Lung (tissue), 12 donors: Measurements from ENCODE around the gene ELMOD1. TPM values are rescaled to one million over a fixed set of nuclear protein-coding genes. Genes with fewer than 3 reads are reported as not detected.

ENCODE experiments used
- ATAC-seq: fragments of 200-7000 bp; cut with Tn5 transposase; one replicate; pipeline ENCODE4 v1.9.1; 2020; ENCODE audit warnings: moderate number of reproducible peaks; ENCODE audit not compliant: insufficient read depth, low FRiP score
- DNase-seq, 3 donors: peaks; one replicate each; pipeline ENCODE4 v3.0.0-alpha.2; 2013 to 2017
- H3K27ac ChIP-seq, 2 donors: one replicate each; pipeline ENCODE4 v1.5.1; 2013; ENCODE audit warnings: mild to moderate bottlenecking in 2 of 2, moderate library complexity in 2 of 2, control low read depth in 1 of 2, inconsistent platforms in 1 of 2, low read depth in 1 of 2, low read length in 1 of 2
- H3K27me3 ChIP-seq, 3 donors: one replicate each; pipeline ENCODE4 v1.5.1; 2013; ENCODE audit warnings: low read length in 2 of 3; ENCODE audit not compliant: control insufficient read depth in 3 of 3, insufficient read depth in 3 of 3
- H3K36me3 ChIP-seq, 4 donors: one replicate each; pipeline ENCODE4 v1.5.1; 2013; ENCODE audit warnings: low read length in 4 of 4, mild to moderate bottlenecking in 1 of 4, moderate library complexity in 1 of 4; ENCODE audit not compliant: control insufficient read depth in 4 of 4, insufficient read depth in 4 of 4
- H3K4me1 ChIP-seq, 5 donors: one replicate each; pipeline ENCODE4 v1.5.1; 2013; ENCODE audit warnings: low read length in 5 of 5, mild to moderate bottlenecking in 2 of 5, moderate library complexity in 1 of 5; ENCODE audit not compliant: control insufficient read depth in 5 of 5, insufficient read depth in 5 of 5
- H3K4me3 ChIP-seq: one replicate; pipeline ENCODE4 v1.5.1; 2013; ENCODE audit warnings: mild to moderate bottlenecking, control low read depth, moderate library complexity
- H3K9ac ChIP-seq, 2 donors: one replicate each; pipeline ENCODE4 v1.5.1; 2013; ENCODE audit warnings: low read length in 2 of 2, control low read depth in 1 of 2; ENCODE audit not compliant: insufficient read depth in 1 of 2
- H3K9me3 ChIP-seq, 4 donors: one replicate each; pipeline ENCODE4 v1.5.1; 2013; ENCODE audit warnings: low read length in 3 of 4, mild to moderate bottlenecking in 1 of 4, moderate library complexity in 1 of 4; ENCODE audit not compliant: control insufficient read depth in 4 of 4, insufficient read depth in 3 of 4
- WGBS, 2 donors: extraction: QIAGEN DNeasy Blood & Tissue Kit; methylation state at CpG; one replicate each; pipeline ENCODE4 v1.1.7; 2013; 5-methylcytosine and 5-hydroxymethylcytosine counted together
- polyA plus RNA-seq, 2 donors: library from polyadenylated mRNA; stranded (reverse); fragments of 200-250 nt; gene quantifications; one replicate each; pipeline ENCODE4 v1.2.1, GENCODE V29; 2013
- total RNA-seq, 2 donors: library from RNA; depleted of rRNA in 1 of 2; stranded (reverse); fragments of >200 nt in 1 of 2; gene quantifications; one replicate each; pipeline ENCODE4 v1.2.1, GENCODE V29; 2014 to 2021
- TF ChIP-seq, protein P1 (sequence below): IDR thresholded peaks from 2 replicates; pipeline ENCODE4 v1.5.1; 2012; ENCODE audit warnings: mild to moderate bottlenecking; ENCODE audit errors: control extremely low read depth, extremely low read depth
- donor health status: control.
- donor health status: control.
- donor health status: Bipolar disorder and iron deficiency.
- donor health status: healthy.
- donor health status: DM: yes; HTN: yes; CAD: no.

The ELMOD1 gene
- total and polyA plus RNA-seq, 4 donors: 0.19 to 1.9 (median 0.82) TPM

DNA sequence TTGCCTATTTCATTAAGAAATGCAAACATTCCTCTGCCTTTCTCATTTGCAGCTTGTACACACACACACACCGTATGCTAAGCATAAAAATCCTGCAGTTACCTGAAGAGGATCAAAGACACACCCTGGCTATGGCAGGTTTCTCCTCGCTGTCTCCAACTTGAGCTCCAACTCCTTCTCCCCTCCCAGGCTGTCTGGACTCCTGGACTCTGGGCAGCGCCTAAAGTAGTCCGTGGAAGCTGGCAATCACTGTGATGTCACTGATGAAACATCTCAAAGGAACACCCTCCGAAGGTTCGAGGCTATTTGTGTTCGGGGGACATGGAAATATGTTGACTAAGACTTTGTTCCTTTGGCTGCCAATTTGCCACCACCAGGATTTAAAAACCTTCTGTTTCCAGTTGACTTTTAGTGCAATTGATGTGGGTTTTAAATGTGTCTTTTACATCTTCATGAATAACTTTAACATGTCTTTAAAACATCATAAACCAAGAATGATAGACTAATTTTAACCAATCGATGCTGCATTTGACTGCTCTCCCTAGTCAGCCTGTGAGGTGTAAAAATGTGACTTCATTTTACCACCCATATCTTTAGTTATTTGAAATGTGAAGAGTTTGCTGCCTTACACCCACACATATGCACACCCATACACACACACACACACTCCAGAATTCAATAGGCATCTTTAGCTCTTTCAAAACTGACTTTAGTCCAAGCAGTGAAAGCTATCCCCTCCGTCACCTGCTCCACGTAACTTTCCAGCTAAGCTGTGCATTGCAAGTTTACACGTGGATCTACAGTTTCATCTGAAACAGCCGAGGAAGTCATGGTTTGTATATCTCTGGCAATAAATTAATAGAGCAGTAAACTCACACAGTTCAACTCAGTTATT is 121.2 kb downstream of the ELMOD1 start, which contains the start of gene SLN:
SLN (minus strand) TSS at position 196 of the 895 bp plus-strand sequence.
- no peaks in the 10 kb centered on the region for H3K9me3 ChIP-seq
- H3K9ac ChIP-seq: no peak within 1 kb of the TSS
- peaks cover 0 to 4% (median 0%) of the 10 kb centered on the region in 5 donors for H3K4me1 ChIP-seq
- no peak within 1 kb of the TSS for H3K4me3 ChIP-seq
- H3K27me3 ChIP-seq: no peaks in the 10 kb centered on the region
- no peak within 1 kb of the TSS for H3K27ac ChIP-seq
- TF ChIP-seq, protein P1, sequence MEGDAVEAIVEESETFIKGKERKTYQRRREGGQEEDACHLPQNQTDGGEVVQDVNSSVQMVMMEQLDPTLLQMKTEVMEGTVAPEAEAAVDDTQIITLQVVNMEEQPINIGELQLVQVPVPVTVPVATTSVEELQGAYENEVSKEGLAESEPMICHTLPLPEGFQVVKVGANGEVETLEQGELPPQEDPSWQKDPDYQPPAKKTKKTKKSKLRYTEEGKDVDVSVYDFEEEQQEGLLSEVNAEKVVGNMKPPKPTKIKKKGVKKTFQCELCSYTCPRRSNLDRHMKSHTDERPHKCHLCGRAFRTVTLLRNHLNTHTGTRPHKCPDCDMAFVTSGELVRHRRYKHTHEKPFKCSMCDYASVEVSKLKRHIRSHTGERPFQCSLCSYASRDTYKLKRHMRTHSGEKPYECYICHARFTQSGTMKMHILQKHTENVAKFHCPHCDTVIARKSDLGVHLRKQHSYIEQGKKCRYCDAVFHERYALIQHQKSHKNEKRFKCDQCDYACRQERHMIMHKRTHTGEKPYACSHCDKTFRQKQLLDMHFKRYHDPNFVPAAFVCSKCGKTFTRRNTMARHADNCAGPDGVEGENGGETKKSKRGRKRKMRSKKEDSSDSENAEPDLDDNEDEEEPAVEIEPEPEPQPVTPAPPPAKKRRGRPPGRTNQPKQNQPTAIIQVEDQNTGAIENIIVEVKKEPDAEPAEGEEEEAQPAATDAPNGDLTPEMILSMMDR: no peak
- DNase-seq: no peak
- WGBS, 2 donors: 66 to 73% methylated on average over 12 of the region's 12 CpGs
- ATAC-seq: no peak
- no peaks in the 10 kb centered on the region for H3K36me3 ChIP-seq

- H3K9ac ChIP-seq: no peak overlapping the region
- no peak overlapping the region for H3K4me3 ChIP-seq
- H3K9me3 ChIP-seq: no peaks in the 10 kb centered on the region
- peaks cover 0 to 4% (median 0%) of the 10 kb centered on the region in 5 donors for H3K4me1 ChIP-seq
- no peak overlapping the region for H3K27ac ChIP-seq
- DNase-seq: no peak
- no peak for ATAC-seq
- WGBS, 2 donors: 44 to 68% methylated on average over 3 of the region's 3 CpGs
- H3K36me3 ChIP-seq: no peaks in the 10 kb centered on the region
- H3K27me3 ChIP-seq: no peaks in the 10 kb centered on the region
- TF ChIP-seq, protein P1: no peak
These were observed 122.1 kb downstream of the ELMOD1 start for GRCh38 chr11:107713009-107713408.

Other genes with a start within 250 kb of the ELMOD1 start
- 10 to 100 TPM; 10.2 to 31.8 TPM for gene CWF19L2, start 133.3 kb upstream of the ELMOD1 start, total RNA-seq
- gene CWF19L2, start 133.3 kb upstream of the ELMOD1 start, polyA plus RNA-seq: 1 to 10 TPM; 4.1 to 5.6 TPM
- gene ALKBH8, start 25.4 kb upstream of the ELMOD1 start, total RNA-seq: 10 to 100 TPM in 1 of 2 donors, 1 to 10 TPM in 1; 6.3 to 10.9 TPM
- gene ALKBH8, start 25.4 kb upstream of the ELMOD1 start, polyA plus RNA-seq: 1 to 10 TPM; 2.5 to 3.8 TPM
- not detected for gene SLN, start 120.9 kb downstream of the ELMOD1 start, total RNA-seq
- under 1 TPM; 0.49 to 0.77 TPM for gene SLN, start 120.9 kb downstream of the ELMOD1 start, polyA plus RNA-seq